ENCODE data around the gene CEP250. TPM values are rescaled to one million over a fixed set of nuclear protein-coding genes. Genes with fewer than 3 reads are reported as not detected.
"Not testable (repeated sequence)": the region's sequence is repeated elsewhere in the genome, so short reads cannot be mapped to it uniquely, and the experiment has no call there.

The CEP250 gene
- polyA plus RNA-seq, 1 donor (not counting 4 experiments of a cell fraction or from before 2014, with no cell fraction given), result 8.1 TPM

DNA sequence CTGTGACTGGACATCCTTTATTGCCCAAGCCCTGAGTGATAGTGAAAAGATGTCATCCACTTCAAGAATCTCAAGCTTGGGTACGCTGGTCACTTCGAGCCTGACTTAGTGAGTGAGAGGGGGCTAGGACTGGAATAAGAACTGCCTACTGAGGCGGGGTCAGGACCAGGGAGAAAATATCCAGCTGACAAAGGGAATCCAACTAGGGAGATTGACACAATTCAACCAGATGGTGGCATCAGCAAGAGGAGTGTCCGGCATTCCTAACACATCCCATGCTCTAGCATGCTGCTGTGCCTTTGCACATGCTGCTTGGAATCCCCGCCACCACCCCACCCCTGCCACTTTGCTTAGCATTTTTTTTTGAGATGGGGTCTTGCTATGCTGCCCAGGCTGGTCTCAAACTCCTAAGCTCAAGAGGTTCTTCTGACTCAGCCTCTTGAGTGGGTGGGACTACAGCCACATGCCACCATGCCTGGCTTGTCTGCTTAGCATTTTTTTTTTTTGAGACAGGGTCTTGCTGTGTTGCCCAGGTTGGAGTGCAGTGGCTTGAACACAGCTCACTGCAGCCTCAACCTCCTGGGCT lies 6.5 kb upstream of the CEP250 start:
- H3K9ac ChIP-seq (ENCODE audit: control insufficient read depth, extremely low read depth, insufficient read depth, low read length), result no peak overlapping the region
- FAIRE-seq (no peak), DNase-seq (ENCODE audit: low read depth, low spot score) (no peak)
- peaks cover 23% of the 10 kb centered on the region for H3K4me1 ChIP-seq (ENCODE audit: control insufficient read depth, extremely low read depth, insufficient read depth, low read length)
- no peaks in the 10 kb centered on the region for H3K9me3 ChIP-seq (ENCODE audit: control insufficient read depth, low read depth, low read length)
- no peak overlapping the region for H2AFZ ChIP-seq (ENCODE audit: control insufficient read depth, low read length)
- no peaks in the 10 kb centered on the region for H4K20me1 ChIP-seq (ENCODE audit: control insufficient read depth, extremely low read depth, insufficient read depth, low read length)
- no peak for TF ChIP-seq EZH2 (IDR thresholded peaks at IDR 0.05; ENCODE audit: low read length)
- TF ChIP-seq, protein P1, sequence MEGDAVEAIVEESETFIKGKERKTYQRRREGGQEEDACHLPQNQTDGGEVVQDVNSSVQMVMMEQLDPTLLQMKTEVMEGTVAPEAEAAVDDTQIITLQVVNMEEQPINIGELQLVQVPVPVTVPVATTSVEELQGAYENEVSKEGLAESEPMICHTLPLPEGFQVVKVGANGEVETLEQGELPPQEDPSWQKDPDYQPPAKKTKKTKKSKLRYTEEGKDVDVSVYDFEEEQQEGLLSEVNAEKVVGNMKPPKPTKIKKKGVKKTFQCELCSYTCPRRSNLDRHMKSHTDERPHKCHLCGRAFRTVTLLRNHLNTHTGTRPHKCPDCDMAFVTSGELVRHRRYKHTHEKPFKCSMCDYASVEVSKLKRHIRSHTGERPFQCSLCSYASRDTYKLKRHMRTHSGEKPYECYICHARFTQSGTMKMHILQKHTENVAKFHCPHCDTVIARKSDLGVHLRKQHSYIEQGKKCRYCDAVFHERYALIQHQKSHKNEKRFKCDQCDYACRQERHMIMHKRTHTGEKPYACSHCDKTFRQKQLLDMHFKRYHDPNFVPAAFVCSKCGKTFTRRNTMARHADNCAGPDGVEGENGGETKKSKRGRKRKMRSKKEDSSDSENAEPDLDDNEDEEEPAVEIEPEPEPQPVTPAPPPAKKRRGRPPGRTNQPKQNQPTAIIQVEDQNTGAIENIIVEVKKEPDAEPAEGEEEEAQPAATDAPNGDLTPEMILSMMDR (optimal IDR thresholded peaks at IDR 0.05 in 1 of 3, IDR thresholded peaks at IDR 0.05 in 1 of 3, conservative IDR thresholded peaks at IDR 0.05 in 1 of 3; ENCODE audit: extremely low read depth in 1 of 3, insufficient read depth in 2 of 3, low read length in 3 of 3), result no peak
- no peaks in the 10 kb centered on the region for H3K79me2 ChIP-seq (ENCODE audit: control insufficient read depth, insufficient read depth, low read length)
- no peaks in the 10 kb centered on the region for H3K9me1 ChIP-seq (ENCODE audit: control insufficient read depth, extremely low read depth, insufficient read depth, low read length)
- no peaks in the 10 kb centered on the region for H3K27me3 ChIP-seq (ENCODE audit: control insufficient read depth, extremely low read depth, insufficient read depth, low read length)
- no peak overlapping the region for H3K4me2 ChIP-seq (ENCODE audit: control insufficient read depth, extremely low read depth, insufficient read depth, low read depth, low read length)
- H3K27ac ChIP-seq (ENCODE audit: control insufficient read depth, insufficient read depth, low read length), result no peak overlapping the region
- no peaks in the 10 kb centered on the region for H3K36me3 ChIP-seq (ENCODE audit: control insufficient read depth in 2 of 2, extremely low read depth in 1 of 2, insufficient read depth in 2 of 2, low read length in 2 of 2)
- dilution Hi-C loops (cut with MboI; ENCODE audit: extremely low pct_ligation_motif_present, low sequenced_read_pairs), result no loop called here
- H3K4me3 ChIP-seq (ENCODE audit: control insufficient read depth in 2 of 3, extremely low read depth in 1 of 3, insufficient read depth in 2 of 3, low read depth in 1 of 3, low read length in 3 of 3), result no peak overlapping the region

DNA sequence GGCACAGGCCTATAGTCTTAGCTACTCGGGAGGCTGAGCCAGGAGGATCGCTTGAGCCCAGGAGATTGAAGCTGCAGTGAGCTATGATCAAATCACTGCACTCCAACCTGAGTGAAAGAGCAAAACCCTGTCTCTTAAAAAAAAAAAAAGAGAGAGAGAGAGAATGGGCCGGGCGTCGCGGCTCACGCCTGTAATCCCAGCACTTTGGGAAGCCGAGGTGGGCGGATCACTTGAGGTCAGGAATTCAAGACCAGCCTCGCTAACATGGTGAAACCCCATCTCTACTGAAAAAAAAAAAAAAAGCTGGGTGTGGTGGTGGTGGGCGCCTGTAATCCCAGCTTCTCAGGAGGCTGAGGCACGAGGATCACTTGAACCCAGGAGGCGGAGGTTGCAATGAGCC lies 5.5 kb upstream of the CEP250 start:
- H3K27ac ChIP-seq (ENCODE audit: control insufficient read depth, insufficient read depth, low read length); H3K9ac ChIP-seq (ENCODE audit: control insufficient read depth, extremely low read depth, insufficient read depth, low read length); dilution Hi-C loops (cut with MboI; ENCODE audit: extremely low pct_ligation_motif_present, low sequenced_read_pairs); H3K79me2 ChIP-seq (ENCODE audit: control insufficient read depth, insufficient read depth, low read length); FAIRE-seq; H3K36me3 ChIP-seq (ENCODE audit: control insufficient read depth in 2 of 2, extremely low read depth in 1 of 2, insufficient read depth in 2 of 2, low read length in 2 of 2); DNase-seq (ENCODE audit: low read depth, low spot score); H3K9me1 ChIP-seq (ENCODE audit: control insufficient read depth, extremely low read depth, insufficient read depth, low read length); H3K4me2 ChIP-seq (ENCODE audit: control insufficient read depth, extremely low read depth, insufficient read depth, low read depth, low read length); H2AFZ ChIP-seq (ENCODE audit: control insufficient read depth, low read length); H3K4me3 ChIP-seq (ENCODE audit: control insufficient read depth in 2 of 3, extremely low read depth in 1 of 3, insufficient read depth in 2 of 3, low read depth in 1 of 3, low read length in 3 of 3); H4K20me1 ChIP-seq (ENCODE audit: control insufficient read depth, extremely low read depth, insufficient read depth, low read length); H3K27me3 ChIP-seq (ENCODE audit: control insufficient read depth, extremely low read depth, insufficient read depth, low read length); H3K9me3 ChIP-seq (ENCODE audit: control insufficient read depth, low read depth, low read length): not testable (repeated sequence)
- H3K4me1 ChIP-seq (ENCODE audit: control insufficient read depth, extremely low read depth, insufficient read depth, low read length), result peaks cover 23% of the 10 kb centered on the region

DNA sequence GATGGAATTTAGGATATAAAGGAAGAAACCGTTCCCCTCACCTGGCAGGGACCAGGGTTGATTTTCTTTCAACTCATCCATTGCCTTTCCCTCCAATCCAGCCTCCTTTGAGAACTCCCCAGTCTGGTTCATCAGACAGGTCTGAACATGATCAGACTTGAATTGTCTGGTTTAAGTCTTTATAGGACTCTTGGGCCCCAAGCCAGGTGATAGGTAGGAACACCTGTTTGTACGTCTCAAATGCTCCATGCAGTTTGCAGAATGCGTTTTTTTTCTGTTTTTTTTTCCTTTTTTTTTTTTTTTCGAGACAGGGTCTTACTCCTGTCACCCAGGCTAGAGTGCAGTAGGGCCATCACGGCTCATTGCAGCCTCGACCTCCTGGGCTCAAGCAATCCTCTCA lies 4.1 kb upstream of the CEP250 start:
- Histone ChIP-seq H3K9me1 (ENCODE audit: control insufficient read depth, extremely low read depth, insufficient read depth, low read length) (no peaks in the 10 kb centered on the region), H3K4me3 (ENCODE audit: control insufficient read depth in 2 of 3, extremely low read depth in 1 of 3, insufficient read depth in 2 of 3, low read depth in 1 of 3, low read length in 3 of 3) (no peak overlapping the region), H3K4me1 (ENCODE audit: control insufficient read depth, extremely low read depth, insufficient read depth, low read length) (peaks cover 26% of the 10 kb centered on the region), H3K9me3 (ENCODE audit: control insufficient read depth, low read depth, low read length) (no peaks in the 10 kb centered on the region), H3K9ac (ENCODE audit: control insufficient read depth, extremely low read depth, insufficient read depth, low read length) (no peak overlapping the region), H3K4me2 (ENCODE audit: control insufficient read depth, extremely low read depth, insufficient read depth, low read depth, low read length) (peak overlapping the region; percentile 52), H4K20me1 (ENCODE audit: control insufficient read depth, extremely low read depth, insufficient read depth, low read length) (no peaks in the 10 kb centered on the region), H3K27ac (ENCODE audit: control insufficient read depth, insufficient read depth, low read length) (no peak overlapping the region), H3K79me2 (ENCODE audit: control insufficient read depth, insufficient read depth, low read length) (peaks cover 5% of the 10 kb centered on the region), H3K27me3 (ENCODE audit: control insufficient read depth, extremely low read depth, insufficient read depth, low read length) (no peaks in the 10 kb centered on the region), H3K36me3 (ENCODE audit: control insufficient read depth in 2 of 2, extremely low read depth in 1 of 2, insufficient read depth in 2 of 2, low read length in 2 of 2) (no peaks in the 10 kb centered on the region), H2AFZ (ENCODE audit: control insufficient read depth, low read length) (no peak overlapping the region)
- peak; percentile 94 for DNase-seq (ENCODE audit: low read depth, low spot score)
- FAIRE-seq, result peak; percentile 92
- dilution Hi-C loops (cut with MboI; ENCODE audit: extremely low pct_ligation_motif_present, low sequenced_read_pairs), result no loop called here
- no peak for TF ChIP-seq EZH2 (IDR thresholded peaks at IDR 0.05; ENCODE audit: low read length)
- TF ChIP-seq, protein P1 (optimal IDR thresholded peaks at IDR 0.05 in 1 of 3, IDR thresholded peaks at IDR 0.05 in 1 of 3, conservative IDR thresholded peaks at IDR 0.05 in 1 of 3; ENCODE audit: extremely low read depth in 1 of 3, insufficient read depth in 2 of 3, low read length in 3 of 3), result no peak
